Stimulated activated CD4-positive, alpha-beta T cell treated with anti-CD3 and anti-CD28 coated beads, Interleukin-4, amount 100 ng/mL, for 48 hours (primary cell): ENCODE measurements around the gene TBC1D19.
A peak's percentile ranks its signal among the peaks of the same experiment; 100 is the strongest.

Experiments used
- DNase-seq, 2 donors: peaks; one replicate each; pipeline ENCODE4 v3.0.0-alpha.2; 2020; ENCODE audit warnings: low read depth in 2 of 2

Gene TBC1D19

GRCh38 chr4:26732356-26732755 lies 148.5 kb downstream of the TBC1D19 start:
- DNase-seq, result no peak

- no peak for DNase-seq
Measured at GRCh38 chr4:26736621-26737020, 152.7 kb downstream of the TBC1D19 start.

GRCh38 chr4:26737385-26737784 lies 153.5 kb downstream of the TBC1D19 start:
- DNase-seq, result no peak

GRCh38 chr4:26741491-26741871 lies 157.6 kb downstream of the TBC1D19 start:
- DNase-seq, result no peak

- peak; percentile 23 to 24 for DNase-seq
Measured at GRCh38 chr4:26746802-26747213, 162.9 kb downstream of the TBC1D19 start.

- DNase-seq, result no peak
Measured at GRCh38 chr4:26748811-26749210, 164.9 kb downstream of the TBC1D19 start.

GRCh38 chr4:26749867-26750266 lies 166.0 kb downstream of the TBC1D19 start:
- no peak for DNase-seq

- DNase-seq, result no peak
Measured at GRCh38 chr4:26751004-26751403, 167.1 kb downstream of the TBC1D19 start.

GRCh38 chr4:26751838-26752237 lies 168.0 kb downstream of the TBC1D19 start:
- DNase-seq, result no peak

GRCh38 chr4:26753187-26753586 lies 169.3 kb downstream of the TBC1D19 start:
- no peak for DNase-seq

GRCh38 chr4:26753617-26754016 lies 169.7 kb downstream of the TBC1D19 start:
- no peak for DNase-seq

- DNase-seq, result no peak
Measured at GRCh38 chr4:26757751-26758150, 173.9 kb downstream of the TBC1D19 start.

- no peak for DNase-seq
Measured at GRCh38 chr4:26758899-26759298, 175.0 kb downstream of the TBC1D19 start.

- no peak for DNase-seq
Measured at GRCh38 chr4:26762650-26763049, 178.8 kb downstream of the TBC1D19 start.

GRCh38 chr4:26763063-26763462 lies 179.2 kb downstream of the TBC1D19 start:
- no peak for DNase-seq

GRCh38 chr4:26763648-26764047 lies 179.8 kb downstream of the TBC1D19 start:
- no peak for DNase-seq

GRCh38 chr4:26764231-26764630 lies 180.3 kb downstream of the TBC1D19 start:
- DNase-seq, result no peak

GRCh38 chr4:26765515-26765914 lies 181.6 kb downstream of the TBC1D19 start:
- no peak for DNase-seq

- no peak for DNase-seq
Measured at GRCh38 chr4:26766141-26766540, 182.3 kb downstream of the TBC1D19 start.

- DNase-seq, result no peak
Measured at GRCh38 chr4:26772096-26772873, 188.4 kb downstream of the TBC1D19 start.

GRCh38 chr4:26779224-26779623 lies 195.3 kb downstream of the TBC1D19 start:
- DNase-seq, result no peak

GRCh38 chr4:26779674-26780073 lies 195.8 kb downstream of the TBC1D19 start:
- no peak for DNase-seq

GRCh38 chr4:26780539-26780938 lies 196.7 kb downstream of the TBC1D19 start:
- no peak for DNase-seq
